ENCODE data around the gene CDK14. TPM values are rescaled to one million over a fixed set of nuclear protein-coding genes. Genes with fewer than 3 reads are reported as not detected.

Gene CDK14
- total and polyA plus RNA-seq, 2 donors (not counting 1 experiment from before 2014, with no cell fraction given): 23.6 to 41.1 TPM

- TF ChIP-seq CTCF (conservative IDR thresholded peaks at IDR 0.05 in 1 of 2, IDR thresholded peaks at IDR 0.05 in 1 of 2; ENCODE audit: low read depth in 1 of 2, low read length in 2 of 2) (no peak), EZH2 (IDR thresholded peaks at IDR 0.05; ENCODE audit: low read length, missing control alignments) (no peak)
- no peak for DNase-seq (ENCODE audit: low read depth in 2 of 2)
These were observed 153.1 kb downstream of the CDK14 start for GRCh38 chr7:90749262-90749661.

GRCh38 chr7:90749774-90750173 is 153.7 kb downstream of the CDK14 start:
- no peak overlapping the region for H3K27ac ChIP-seq (ENCODE audit: insufficient read depth, low read length)
- H3K36me3 ChIP-seq (ENCODE audit: control insufficient read depth, insufficient read depth, low read length): no peaks in the 10 kb centered on the region
- no peak overlapping the region for H3K9ac ChIP-seq (ENCODE audit: insufficient read depth, low read length)
- no peaks in the 10 kb centered on the region for H3K79me2 ChIP-seq (ENCODE audit: control insufficient read depth, insufficient read depth, low read length)
- H2AFZ ChIP-seq (ENCODE audit: low read length): no peak overlapping the region
- TF ChIP-seq CTCF (conservative IDR thresholded peaks at IDR 0.05 in 1 of 2, IDR thresholded peaks at IDR 0.05 in 1 of 2; ENCODE audit: low read depth in 1 of 2, low read length in 2 of 2) (peak in 1 of 2 donors; percentile 37), EZH2 (IDR thresholded peaks at IDR 0.05; ENCODE audit: low read length, missing control alignments) (no peak)
- peak in 1 of 2 donors; percentile 51 for DNase-seq (ENCODE audit: low read depth in 2 of 2)
- H4K20me1 ChIP-seq (ENCODE audit: control insufficient read depth, extremely low read depth, insufficient read depth, low read length): no peaks in the 10 kb centered on the region
- H3K27me3 ChIP-seq (ENCODE audit: control insufficient read depth, insufficient read depth, low read length): no peaks in the 10 kb centered on the region
- no peaks in the 10 kb centered on the region for H3K9me3 ChIP-seq (ENCODE audit: control insufficient read depth, insufficient read depth, low read depth, low read length)
- H3K4me1 ChIP-seq (ENCODE audit: control insufficient read depth, extremely low read depth, insufficient read depth, low read length): no peaks in the 10 kb centered on the region
- no peak overlapping the region for H3K4me3 ChIP-seq (replicated peaks in 1 of 4; ENCODE audit: control extremely low read depth in 1 of 4, insufficient read depth in 1 of 4, low read depth in 3 of 4, low read length in 4 of 4)
- no peak overlapping the region for H3K4me2 ChIP-seq (ENCODE audit: extremely low read depth, insufficient read depth, low read length)

More at GRCh38 chr7:90749262-90749661, 153.1 kb downstream of the CDK14 start:
- Histone ChIP-seq H3K36me3 (ENCODE audit: control insufficient read depth, insufficient read depth, low read length) (no peaks in the 10 kb centered on the region), H3K4me1 (ENCODE audit: control insufficient read depth, extremely low read depth, insufficient read depth, low read length) (no peaks in the 10 kb centered on the region), H3K9ac (ENCODE audit: insufficient read depth, low read length) (no peak overlapping the region), H3K4me3 (replicated peaks in 1 of 4; ENCODE audit: control extremely low read depth in 1 of 4, insufficient read depth in 1 of 4, low read depth in 3 of 4, low read length in 4 of 4) (no peak overlapping the region), H3K4me2 (ENCODE audit: extremely low read depth, insufficient read depth, low read length) (no peak overlapping the region), H3K9me3 (ENCODE audit: control insufficient read depth, insufficient read depth, low read depth, low read length) (no peaks in the 10 kb centered on the region), H3K27me3 (ENCODE audit: control insufficient read depth, insufficient read depth, low read length) (no peaks in the 10 kb centered on the region), H3K27ac (ENCODE audit: insufficient read depth, low read length) (no peak overlapping the region), H3K79me2 (ENCODE audit: control insufficient read depth, insufficient read depth, low read length) (no peaks in the 10 kb centered on the region), H2AFZ (ENCODE audit: low read length) (no peak overlapping the region), H4K20me1 (ENCODE audit: control insufficient read depth, extremely low read depth, insufficient read depth, low read length) (no peaks in the 10 kb centered on the region)

- Histone ChIP-seq H3K9ac (ENCODE audit: insufficient read depth, low read length) (no peak overlapping the region), H3K79me2 (ENCODE audit: control insufficient read depth, insufficient read depth, low read length) (no peaks in the 10 kb centered on the region), H2AFZ (ENCODE audit: low read length) (no peak overlapping the region), H3K9me3 (ENCODE audit: control insufficient read depth, insufficient read depth, low read depth, low read length) (no peaks in the 10 kb centered on the region), H3K4me1 (ENCODE audit: control insufficient read depth, extremely low read depth, insufficient read depth, low read length) (no peaks in the 10 kb centered on the region), H3K4me2 (ENCODE audit: extremely low read depth, insufficient read depth, low read length) (no peak overlapping the region), H4K20me1 (ENCODE audit: control insufficient read depth, extremely low read depth, insufficient read depth, low read length) (no peaks in the 10 kb centered on the region), H3K36me3 (ENCODE audit: control insufficient read depth, insufficient read depth, low read length) (no peaks in the 10 kb centered on the region), H3K27me3 (ENCODE audit: control insufficient read depth, insufficient read depth, low read length) (no peaks in the 10 kb centered on the region), H3K27ac (ENCODE audit: insufficient read depth, low read length) (no peak overlapping the region), H3K4me3 (replicated peaks in 1 of 4; ENCODE audit: control extremely low read depth in 1 of 4, insufficient read depth in 1 of 4, low read depth in 3 of 4, low read length in 4 of 4) (no peak overlapping the region)
- no peak for DNase-seq (ENCODE audit: low read depth in 2 of 2)
- no peak for TF ChIP-seq EZH2 (IDR thresholded peaks at IDR 0.05; ENCODE audit: low read length, missing control alignments)
- no peak for TF ChIP-seq CTCF (conservative IDR thresholded peaks at IDR 0.05 in 1 of 2, IDR thresholded peaks at IDR 0.05 in 1 of 2; ENCODE audit: low read depth in 1 of 2, low read length in 2 of 2)
These were observed 155.5 kb downstream of the CDK14 start for GRCh38 chr7:90751595-90751994.

Data from fibroblast of lung (primary cell).